GM12873 (cell line): ENCODE results near the gene ISL2.

Experiments used
- TF ChIP-seq, protein P1 (sequence below): IDR thresholded peaks from 2 replicates; pipeline ENCODE4 v1.5.1; 2012; ENCODE audit warnings: low read depth, mild to moderate bottlenecking, moderate library complexity, low read length, control low read depth; ENCODE audit not compliant: insufficient read depth; ENCODE audit errors: missing control alignments

ISL2 gene

DNA sequence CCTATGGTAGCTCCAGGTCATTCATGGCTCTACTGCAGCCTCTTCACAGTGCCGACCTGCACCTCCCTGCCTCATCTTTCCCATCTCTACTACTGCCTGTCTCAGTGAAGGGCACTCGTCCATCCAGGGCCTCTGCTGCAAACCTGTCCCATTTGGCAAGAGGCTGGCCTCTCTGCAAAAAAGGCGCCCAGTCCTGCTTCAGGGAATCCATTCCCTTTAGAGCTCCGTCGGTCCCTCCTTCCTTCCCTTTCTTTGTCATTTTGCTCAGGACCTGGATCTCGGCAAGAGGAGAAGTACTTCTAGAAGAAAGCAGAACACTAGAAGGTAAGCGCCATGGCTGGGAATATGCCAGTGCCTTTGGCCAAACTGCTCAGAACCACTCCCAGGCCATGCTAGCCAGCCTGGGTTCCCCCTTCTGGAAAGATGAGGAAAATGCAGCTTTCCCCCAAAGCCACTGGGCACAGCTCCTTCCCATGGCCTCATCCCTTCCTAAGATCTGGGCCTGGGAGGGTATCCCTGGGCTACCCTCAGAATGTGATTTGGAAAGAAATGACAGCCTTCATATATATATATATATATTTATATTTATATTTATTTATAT, 6.4 kb upstream of the ISL2 start:
- TF ChIP-seq, protein P1, sequence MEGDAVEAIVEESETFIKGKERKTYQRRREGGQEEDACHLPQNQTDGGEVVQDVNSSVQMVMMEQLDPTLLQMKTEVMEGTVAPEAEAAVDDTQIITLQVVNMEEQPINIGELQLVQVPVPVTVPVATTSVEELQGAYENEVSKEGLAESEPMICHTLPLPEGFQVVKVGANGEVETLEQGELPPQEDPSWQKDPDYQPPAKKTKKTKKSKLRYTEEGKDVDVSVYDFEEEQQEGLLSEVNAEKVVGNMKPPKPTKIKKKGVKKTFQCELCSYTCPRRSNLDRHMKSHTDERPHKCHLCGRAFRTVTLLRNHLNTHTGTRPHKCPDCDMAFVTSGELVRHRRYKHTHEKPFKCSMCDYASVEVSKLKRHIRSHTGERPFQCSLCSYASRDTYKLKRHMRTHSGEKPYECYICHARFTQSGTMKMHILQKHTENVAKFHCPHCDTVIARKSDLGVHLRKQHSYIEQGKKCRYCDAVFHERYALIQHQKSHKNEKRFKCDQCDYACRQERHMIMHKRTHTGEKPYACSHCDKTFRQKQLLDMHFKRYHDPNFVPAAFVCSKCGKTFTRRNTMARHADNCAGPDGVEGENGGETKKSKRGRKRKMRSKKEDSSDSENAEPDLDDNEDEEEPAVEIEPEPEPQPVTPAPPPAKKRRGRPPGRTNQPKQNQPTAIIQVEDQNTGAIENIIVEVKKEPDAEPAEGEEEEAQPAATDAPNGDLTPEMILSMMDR, result peak; percentile 54

DNA sequence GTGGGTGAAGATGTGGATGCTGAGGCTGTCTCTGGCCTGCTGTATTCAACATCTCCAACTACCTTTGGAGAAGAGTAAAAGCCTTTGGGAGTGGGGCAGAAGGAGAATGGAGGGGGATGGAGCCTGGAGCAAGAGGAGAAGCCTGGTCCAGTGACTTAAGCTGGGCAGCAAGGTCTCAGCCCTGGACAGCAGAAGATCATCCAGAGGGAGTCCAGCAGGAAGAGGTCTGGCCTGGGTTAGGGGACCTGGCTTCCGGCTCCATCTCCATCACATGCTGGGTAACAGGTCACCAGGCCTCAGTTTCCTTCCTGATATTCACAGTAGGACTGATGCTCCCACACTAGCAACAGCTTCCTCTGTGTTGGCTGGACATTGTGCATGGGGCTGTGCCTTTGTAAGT, 3.8 kb upstream of the ISL2 start:
- TF ChIP-seq, protein P1, result no peak

DNA sequence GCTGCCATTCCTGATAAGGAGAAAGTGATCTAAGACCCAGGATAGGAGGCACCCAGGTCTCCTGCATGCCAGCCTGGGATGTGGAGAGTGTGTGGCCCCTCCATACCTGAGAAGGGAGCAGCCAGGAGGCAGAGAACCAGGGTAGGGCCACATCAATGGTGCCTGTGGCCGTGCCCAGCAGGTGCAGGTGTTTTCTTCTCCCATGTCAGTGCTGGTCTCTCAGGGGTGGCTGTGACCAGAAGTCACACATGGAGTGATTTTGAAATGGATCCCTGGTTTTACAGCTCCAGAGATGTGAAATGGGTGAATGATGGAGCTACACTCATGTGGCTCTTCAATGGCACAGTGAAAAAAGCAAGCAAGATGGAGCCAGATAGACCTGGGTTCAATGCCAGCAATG, 3.3 kb upstream of the ISL2 start:
- TF ChIP-seq, protein P1, result no peak

DNA sequence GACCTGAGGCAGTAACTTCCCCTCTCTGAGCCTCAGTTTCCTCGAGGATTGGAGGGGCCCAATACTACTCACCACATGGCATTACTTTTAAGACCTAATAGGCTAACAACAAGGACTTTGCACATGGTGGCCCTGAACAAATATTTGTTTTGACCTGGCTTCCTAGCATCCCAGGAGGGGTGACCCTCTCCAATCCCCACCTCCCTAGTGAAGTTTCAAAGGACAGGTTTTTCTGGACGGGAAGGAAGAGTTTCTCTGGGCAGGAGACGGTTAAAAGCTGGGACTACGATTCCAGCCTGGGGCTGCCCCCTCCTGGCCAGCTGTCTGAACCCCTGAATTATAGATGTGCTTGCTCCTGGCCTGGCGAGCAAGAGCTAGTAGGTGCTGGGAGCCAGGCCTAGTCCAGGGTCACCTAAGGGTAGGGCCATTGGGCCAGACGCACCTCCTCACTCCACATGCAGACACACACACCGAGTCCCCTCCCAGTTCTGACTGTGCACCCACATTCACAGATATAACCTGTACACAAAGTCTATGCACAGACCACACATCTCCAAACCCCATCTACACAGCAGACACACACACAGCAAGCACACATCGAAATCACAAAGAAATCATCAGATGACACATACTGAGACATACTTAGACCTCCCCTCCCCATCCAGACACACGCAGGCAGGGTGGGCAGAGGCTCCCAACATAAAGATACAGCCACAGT, 2.7 kb upstream of the ISL2 start:
- TF ChIP-seq, protein P1, result peak; percentile 35

DNA sequence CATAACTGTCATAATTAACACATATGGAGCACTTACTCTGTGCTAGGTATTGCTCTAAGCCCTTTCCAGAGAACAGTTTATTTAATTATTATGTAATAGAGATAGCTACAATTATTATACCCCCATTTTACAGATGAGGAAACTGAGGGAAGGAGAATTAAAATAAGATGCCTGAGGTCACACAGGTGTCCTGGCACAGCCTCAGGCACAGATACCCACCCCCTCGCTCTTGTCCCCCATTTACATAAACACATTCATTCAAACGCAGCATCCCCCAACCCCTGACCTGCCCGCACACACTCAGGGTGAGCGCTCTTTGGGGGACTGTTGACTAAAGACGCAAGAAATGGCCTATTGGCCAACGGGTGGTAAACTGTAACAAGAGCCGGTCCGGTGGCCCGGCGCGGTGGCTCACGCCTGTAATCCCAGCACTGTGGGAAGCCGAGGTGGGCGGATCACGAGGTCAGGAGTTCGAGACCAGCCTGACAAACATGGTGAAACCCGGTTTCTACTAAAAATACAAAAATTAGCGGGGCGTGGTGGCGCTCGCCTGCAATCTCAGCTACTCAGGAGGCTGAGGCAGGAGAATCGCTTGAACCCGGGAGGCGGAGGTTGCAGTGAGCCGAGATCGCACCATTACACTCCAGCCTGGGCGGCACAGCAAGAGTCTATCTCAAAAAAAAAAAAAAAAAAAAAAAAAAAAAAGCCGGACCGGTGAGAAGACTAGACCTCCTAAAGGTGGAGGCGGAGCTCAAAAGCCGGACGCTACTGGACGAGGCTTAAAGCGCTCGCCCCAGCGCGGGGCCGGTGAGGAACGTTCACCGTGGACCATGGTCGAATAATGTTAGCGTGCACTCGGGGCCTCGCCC, 1.9 kb upstream of the ISL2 start:
- TF ChIP-seq, protein P1, result no peak

DNA sequence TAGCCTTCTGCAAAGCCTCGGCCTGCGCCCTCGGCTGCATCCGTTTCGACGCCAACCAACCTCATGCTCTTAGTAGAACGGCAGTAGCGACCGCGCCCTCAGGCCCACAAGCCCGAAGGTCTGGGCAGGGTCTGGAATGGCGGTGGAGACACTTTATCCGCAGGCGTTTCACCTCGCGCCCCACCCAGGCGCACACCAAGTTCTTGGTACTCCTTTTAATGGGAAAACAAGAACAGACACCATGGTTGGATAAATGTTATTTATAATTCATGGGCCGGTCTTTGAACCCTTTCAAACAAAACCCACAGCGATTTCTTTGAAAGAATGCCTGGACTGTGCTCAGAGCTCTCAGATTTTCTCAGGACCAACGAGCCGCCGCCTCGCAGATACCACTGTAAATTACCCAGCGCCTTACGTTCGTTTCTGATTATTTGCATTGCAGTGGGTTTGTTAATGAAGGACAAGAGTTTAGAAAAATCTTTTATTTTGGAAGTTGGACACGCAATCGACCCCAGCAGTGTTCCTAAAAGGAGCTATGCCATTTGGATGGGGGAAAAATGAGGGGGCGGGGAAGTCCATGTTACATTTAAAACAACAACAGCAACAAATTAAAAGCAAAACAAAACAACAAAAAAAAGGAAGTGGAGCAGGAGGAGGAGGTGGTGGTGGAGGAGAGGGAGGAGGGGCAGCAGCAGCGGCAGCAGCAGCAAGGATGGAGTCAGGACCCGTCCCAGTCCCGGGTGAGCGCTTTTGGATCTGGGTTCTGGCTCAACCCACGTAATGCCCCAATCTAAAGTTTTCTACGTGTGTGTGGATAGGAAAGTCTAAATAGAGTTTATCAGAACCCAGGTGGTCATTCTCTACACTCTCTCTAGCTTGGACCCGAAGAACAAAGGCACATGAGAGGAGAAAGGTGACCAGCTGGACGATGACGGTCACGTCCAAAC, 993 bp upstream of the ISL2 start:
- TF ChIP-seq, protein P1, result no peak
